ENCODE data around the gene LRRC43.
"Not testable (repeated sequence)": the region's sequence is repeated elsewhere in the genome, so short reads cannot be mapped to it uniquely, and the experiment has no call there.

Gene LRRC43

DNA sequence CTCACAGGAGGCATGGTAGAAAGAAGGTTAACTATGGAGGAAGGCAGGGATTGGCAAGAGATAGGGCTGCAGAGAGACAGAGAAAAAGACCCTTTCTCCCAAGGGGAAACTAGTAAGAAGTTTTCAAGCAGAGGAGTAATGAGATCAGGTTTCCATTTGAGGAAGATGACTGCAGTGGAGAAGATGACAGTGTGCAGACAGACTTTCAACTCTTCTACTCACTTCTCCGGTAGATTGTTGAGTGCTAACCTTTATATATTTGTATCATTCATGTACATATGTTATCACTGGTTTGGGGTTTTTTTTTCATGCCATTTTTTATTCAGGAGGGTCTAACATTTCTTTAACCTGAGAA is 14.7 kb downstream of the LRRC43 start:
- no peak for DNase-seq

DNA sequence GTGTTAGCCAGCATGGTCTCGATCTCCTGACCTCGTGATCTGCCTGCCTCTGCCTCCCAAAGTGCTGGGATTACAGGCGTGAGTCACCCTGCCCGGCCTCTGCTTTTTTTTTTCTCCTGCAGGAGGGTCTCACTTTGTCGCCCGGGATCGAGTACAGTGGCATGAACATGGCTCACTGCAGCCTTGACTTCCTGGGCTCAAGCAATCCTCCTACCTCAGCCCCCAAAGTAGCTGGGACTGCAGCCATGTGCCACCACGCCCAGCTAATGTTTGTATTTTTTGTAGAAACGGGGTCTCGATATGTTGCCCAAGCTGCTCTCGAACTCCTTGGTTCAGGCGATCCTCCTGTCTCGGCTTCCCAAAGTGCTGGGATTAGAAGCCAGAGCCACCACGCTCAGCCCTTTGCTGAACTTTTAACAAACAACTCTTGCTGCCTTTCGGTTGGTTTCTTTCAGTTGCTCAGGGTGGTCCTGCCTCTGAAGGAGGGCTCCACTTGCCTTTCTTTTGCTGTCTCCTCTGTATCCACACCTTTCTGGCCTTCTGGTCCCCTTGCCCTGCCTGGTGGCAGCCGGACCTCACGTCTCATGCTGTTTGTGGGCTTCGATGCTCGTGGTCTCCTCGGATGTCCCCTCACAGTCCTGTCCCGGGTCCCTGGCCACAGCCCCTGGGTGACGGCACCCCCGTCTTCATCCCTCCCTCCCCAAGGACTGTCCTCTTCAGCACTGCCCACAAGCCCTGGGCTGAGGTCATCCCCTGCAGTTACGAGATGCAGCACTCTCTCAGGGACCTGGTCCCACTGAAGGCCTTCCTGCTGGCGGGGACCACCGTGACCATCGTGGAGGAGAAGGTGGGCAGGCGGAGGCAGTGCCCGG is 16.8 kb downstream of the LRRC43 start:
- DNase-seq = no peak

GRCh38 chr12:122200541-122201175 is 17.7 kb downstream of the LRRC43 start:
- DNase-seq = no peak

DNA sequence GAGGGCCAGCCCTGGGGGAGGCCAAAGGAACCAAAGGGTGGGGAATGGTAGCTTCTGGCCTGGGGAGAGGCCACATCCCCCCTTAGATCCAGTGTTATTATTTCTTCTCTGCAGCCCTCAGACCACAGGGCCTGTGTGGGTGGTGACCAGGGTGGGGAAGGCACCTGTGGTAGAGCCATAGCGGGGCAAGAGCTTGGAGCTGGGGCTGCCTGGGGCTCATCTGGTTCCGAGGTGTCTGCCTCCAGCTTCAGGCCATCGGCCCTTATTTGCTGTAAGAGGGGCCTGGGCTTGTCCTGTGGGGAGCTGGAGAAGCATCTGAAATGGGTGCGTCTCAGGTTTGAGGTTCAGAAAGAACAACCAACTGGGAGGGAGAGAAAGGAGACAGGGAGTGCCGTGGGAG is 18.5 kb downstream of the LRRC43 start:
- DNase-seq = no peak

DNA sequence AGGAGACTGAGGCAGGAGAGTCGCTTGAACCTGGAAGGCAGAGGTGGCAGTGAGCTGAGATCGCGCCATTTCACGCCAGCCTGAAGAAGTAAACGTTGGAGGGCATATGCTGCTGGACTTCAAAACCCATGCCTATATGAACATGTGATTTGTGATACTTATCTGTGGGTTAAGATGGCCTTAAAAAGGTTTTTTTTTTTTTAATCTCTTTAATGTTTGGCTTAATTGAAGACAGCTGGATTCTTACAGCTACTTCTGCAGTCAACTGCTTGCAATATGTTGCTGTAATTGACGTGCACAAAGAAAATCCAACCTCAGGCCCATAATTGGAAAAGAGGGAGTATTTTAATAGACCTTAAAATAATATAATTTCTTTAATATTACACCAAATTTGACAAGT is 19.1 kb downstream of the LRRC43 start:
- DNase-seq = no peak

DNA sequence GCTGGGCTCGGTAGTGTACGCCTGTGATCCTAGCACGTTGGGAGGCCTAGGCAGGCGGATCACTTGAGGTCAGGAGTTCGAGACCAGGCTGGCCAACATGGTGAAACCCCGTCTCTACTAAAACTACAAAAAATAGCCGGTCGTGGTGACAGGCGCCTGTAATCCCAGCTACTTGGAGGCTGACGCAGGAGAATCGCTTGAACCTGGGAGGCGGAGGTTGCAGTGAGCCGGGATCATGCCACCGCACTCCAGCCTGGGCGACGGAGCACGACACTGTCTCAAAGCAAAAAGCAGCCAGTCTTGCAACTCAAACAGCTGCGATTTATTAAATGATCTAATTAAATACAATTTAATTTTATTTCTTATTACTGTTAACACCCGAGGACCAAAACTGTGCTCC is 19.9 kb downstream of the LRRC43 start:
- DNase-seq = not testable (repeated sequence)

DNA sequence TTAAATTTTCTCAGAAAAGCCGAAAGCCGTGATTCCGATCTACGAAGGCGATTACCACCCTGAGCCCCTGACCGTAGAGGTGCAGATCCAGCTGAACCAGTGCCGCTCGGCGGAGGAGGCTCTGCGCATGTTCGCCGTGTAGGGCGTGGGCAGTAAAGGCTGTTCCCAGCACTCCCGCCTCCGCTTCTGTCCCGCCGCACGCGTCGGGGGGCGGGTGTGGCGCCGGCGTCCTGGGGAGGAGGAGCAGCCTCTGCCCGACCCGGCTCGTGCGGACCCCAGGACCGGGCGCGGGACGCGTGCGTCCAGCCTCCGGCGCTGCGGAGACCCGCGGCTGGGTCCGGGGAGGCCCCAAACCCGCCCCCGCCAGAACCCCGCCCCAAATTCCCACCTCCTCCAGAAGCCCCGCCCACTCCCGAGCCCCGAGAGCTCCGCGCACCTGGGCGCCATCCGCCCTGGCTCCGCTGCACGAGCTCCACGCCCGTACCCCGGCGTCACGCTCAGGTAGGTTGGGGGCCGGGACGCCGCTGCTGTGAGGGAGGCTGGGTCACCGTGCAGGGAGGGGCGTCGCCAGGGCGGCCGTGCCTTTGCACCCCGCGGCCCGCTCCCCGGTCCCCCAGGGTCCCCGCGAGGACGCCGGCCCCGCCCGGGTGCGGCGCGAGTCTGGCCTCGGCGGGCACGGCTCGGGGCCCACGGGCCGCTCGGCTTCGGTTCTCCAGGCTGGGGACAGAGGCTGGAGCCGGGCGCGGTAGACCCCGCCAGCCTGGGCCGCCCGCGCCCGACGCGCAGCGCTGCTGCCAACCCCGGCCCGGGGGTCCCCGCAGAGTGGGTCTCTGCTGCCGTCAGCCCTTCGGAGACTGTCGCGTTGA is 20.6 kb downstream of the LRRC43 start, which contains the start of gene B3GNT4:
B3GNT4 (plus strand) TSS at position 409 of the 866 bp plus-strand sequence. CDS start 910 bp downstream, outside the sequence.
- no peak for DNase-seq

DNA sequence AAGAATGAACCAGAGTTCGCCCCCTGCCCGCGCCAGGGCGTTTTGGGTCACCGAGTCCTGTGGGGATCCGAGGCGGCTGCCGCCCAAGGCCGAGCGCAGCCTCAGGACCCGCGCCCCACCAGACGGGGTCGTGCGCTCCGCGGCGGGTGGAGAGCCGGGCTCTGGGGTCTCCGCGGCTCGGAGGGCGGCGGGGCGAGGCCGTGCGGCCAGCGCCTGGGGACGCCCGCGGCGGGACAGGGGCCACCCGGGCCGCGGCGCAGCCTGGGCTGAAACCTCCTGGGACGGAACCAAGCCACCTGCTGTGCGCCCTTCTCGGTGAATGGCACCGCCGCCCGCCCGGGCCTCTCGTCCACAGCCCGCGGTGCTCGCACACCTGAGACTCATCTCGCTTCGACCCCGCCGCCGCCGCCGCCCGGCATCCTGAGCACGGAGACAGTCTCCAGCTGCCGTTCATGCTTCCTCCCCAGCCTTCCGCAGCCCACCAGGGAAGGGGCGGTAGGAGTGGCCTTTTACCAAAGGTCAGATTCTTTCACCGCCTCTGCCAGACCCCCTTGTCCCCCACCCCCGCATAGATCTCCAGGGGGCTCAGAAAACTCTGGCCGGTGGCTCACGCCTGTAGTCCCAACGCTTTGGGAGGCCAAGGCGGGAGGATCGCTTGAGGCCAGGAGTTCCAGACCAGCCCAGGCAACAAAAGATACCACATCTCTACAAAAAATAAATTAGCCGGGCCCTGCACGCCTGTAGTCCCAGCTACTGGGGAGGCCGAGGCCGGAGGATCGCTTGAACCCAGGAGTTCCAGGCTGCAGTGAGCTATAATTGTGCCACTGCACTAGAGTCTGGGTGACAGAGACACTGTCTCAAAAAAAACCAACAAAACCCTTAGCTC is 21.5 kb downstream of the LRRC43 start:
- no peak for DNase-seq

GRCh38 chr12:122205053-122205925 is 22.4 kb downstream of the LRRC43 start:
- no peak for DNase-seq

GRCh38 chr12:122206111-122206881 is 23.4 kb downstream of the LRRC43 start:
- DNase-seq = no peak

DNA sequence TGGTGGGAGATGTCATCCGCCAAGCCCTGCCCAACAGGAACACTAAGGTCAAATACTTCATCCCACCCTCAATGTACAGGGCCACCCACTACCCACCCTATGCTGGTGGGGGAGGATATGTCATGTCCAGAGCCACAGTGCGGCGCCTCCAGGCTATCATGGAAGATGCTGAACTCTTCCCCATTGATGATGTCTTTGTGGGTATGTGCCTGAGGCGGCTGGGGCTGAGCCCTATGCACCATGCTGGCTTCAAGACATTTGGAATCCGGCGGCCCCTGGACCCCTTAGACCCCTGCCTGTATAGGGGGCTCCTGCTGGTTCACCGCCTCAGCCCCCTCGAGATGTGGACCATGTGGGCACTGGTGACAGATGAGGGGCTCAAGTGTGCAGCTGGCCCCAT is 24.1 kb downstream of the LRRC43 start:
- DNase-seq = no peak

- DNase-seq = no peak
Observed at GRCh38 chr12:122207391-122207790, 24.5 kb downstream of the LRRC43 start.

DNA sequence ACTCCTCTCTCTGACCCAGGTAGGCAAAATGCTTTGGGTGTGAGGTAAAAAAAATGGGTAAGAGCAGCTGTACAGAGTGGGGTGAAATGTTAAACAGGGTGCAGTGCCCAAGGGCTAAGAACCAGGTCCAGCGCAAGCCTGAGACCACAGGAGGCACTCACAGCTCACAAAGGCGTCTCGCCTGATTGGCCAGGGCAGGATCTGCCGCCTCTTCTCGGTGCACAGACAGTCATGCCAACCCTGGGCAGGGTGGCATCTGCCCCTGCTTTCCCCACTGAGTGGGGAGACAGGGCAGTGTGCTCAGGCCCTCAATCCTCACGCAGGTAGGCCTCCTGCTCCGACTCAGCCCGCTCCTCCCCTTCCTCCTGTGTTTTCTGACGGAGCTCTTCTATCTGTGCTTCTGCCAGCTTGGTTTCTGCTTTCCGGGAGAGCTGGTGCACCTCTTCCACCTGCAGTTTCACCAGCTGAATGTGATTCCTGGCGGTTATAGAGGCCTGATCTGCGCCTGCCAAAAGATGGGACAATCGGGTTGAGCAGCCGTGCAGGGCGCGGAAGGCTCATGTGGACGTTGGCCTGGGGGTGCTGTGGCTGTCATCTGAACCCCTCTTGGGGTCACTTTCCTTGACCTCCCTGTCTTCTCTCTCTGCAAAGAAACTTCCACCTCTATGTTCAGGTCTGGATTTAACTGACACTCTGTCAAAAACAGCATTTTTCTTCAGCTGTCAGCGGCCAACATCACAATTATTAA is 25.3 kb downstream of the LRRC43 start:
- no peak for DNase-seq

DNA sequence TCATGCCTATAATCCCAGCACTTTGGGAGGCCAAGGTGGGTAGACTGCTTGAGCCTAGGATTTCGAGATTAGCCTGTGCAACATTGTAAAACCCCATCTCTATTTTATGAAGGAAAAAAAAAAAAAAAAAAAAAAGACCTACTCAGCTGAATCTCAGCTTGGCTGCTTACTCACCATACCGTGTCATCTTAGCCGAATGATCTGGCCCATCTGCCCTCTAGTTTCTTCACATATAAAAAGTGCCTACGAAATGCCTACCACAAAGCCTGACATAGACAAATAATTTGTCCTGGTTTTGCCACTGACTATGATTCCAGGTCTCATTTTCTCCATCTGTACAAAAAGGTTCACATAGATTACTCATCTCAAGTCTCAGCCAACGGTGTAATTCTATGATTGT is 32.8 kb downstream of the LRRC43 start:
- no peak for DNase-seq

- DNase-seq = no peak
Observed at GRCh38 chr12:122216445-122216844, 33.5 kb downstream of the LRRC43 start.

GRCh38 chr12:122225683-122226365 is 42.9 kb downstream of the LRRC43 start, which contains the start of gene DIABLO:
Gene DIABLO, minus strand, starts transcription at chr12:122226052. Its CDS starts 38 bp downstream, at chr12:122226014.
- DNase-seq = peak; percentile 92 to 98

- no peak for DNase-seq
Observed at GRCh38 chr12:122226366-122227125, 43.6 kb downstream of the LRRC43 start.

- DNase-seq = no peak
Observed at GRCh38 chr12:122227341-122227740, 44.4 kb downstream of the LRRC43 start.
